NCI-H128 (cell line): Measurements from ENCODE around the gene SGK2.
A peak's percentile ranks its signal among the peaks of the same experiment; 100 is the strongest.

Experiments
- DNase-seq: peaks from one replicate; lab custom pipeline; 2025; ENCODE audit not compliant: unreplicated experiment; lab: John Stamatoyannopoulos, UW

The SGK2 gene

DNA sequence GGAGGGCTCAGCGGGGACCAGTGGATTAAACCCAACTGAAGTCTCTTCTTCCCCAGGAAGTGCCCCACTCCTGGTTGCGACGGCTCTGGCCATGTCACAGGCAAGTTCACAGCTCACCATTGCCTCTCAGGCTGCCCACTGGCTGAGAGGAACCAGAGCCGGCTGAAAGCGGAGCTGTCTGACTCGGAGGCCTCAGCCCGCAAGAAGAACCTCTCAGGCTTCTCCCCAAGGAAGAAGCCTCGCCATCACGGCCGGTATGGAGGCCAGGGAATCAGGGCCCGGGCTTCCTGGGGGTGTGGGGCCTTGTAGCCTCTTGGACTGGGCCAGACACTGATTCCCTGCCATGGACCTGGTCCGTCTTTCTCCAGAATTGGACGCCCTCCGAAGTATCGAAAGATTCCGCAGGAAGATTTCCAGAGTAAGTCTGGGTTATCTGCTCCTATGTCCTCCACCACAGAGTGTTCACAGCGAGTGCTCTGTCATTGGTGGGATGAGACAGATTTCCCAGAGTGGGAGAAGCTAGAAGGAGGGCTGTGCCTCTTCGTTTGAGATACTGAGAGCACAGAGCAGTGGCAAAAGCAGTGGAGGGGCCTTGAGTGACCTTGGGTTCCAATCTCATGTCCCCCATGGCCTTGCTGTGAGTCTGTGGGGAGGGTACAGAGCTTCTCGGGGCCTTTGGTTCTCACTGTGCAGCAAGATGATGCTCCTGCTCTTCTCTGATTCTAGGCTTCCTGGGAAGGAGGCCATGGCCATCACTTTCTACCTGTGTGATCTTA is 22.6 kb upstream of the SGK2 start:
- no peak for DNase-seq

- DNase-seq: no peak
Measured at GRCh38 chr20:43536817-43537440, 21.9 kb upstream of the SGK2 start.

GRCh38 chr20:43537921-43538877 is 20.6 kb upstream of the SGK2 start:
- peak; percentile 36 for DNase-seq

DNA sequence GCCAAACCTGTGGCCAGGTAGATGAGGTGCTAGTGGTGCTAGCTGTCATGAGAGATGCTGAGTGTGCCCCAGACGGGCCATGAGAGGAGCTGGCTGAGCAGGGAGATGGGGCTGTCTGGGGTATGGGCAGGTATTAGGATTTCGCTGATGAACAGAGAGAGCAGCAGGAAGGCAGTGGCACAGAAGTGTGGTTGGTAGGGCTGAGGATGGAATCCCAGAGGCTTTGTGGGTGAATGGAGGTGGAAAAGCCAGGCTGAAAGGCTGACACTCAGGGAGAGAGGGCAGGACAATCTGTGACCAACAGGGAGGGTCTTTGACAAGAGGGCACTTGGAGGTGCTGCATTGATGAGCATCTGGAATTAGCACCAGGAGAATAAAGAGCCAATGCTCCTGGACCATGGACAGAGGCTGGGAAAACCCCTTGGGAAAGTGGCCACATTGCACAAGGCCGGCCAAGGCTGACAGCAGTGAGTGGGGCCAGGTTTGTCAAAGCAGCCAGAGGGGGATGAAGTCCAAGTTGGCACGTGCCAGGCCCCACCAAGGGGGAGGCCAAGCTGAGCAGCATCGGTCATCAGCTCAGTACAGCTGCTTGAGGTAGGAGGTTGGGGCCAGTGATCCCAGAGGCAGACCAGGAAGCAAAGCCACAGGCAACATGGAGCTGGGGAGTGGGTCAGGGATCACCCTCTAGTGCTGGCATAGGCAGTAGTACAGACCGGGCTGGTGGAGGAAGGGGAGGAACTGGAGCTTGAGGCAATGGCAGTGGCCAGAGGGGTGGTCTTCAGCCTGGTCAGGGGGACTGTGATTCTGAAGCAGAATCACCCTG is 19.7 kb upstream of the SGK2 start:
- DNase-seq: no peak

DNA sequence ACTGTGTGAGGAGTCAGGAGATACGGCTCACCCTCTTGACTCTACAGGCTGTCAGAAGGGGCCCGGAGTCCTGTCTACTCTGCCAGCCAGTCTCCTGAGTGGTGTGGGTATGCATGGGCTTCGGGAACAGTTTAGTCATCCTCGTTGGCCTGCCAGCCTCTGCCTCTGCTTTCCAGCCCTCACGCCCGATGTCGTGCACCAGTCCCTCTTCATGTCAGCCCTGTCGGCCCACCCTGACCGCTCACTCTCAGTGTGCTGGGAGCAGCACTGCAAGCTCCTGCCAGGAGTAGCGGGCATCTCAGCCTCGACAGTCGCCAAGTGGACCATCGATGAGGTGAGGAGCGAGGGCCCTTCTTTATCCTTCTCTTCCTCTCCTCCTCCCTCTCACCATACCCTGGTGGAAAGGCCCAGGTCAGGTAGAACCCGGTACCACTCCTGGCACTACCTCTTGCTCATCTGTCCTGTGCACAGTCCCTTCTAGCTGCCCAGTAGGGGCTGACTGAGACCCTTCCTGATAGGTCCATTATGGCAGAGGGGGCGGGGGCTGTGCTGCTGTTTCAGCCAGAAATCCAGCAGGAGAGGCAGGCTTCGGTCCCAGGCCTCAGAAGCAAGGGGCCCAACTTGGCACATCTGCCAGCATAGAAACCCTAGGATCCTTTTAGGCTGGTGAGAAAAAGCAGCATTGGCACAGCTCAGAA is 18.7 kb upstream of the SGK2 start:
- no peak for DNase-seq

GRCh38 chr20:43540673-43541060 is 18.2 kb upstream of the SGK2 start:
- DNase-seq: no peak

DNA sequence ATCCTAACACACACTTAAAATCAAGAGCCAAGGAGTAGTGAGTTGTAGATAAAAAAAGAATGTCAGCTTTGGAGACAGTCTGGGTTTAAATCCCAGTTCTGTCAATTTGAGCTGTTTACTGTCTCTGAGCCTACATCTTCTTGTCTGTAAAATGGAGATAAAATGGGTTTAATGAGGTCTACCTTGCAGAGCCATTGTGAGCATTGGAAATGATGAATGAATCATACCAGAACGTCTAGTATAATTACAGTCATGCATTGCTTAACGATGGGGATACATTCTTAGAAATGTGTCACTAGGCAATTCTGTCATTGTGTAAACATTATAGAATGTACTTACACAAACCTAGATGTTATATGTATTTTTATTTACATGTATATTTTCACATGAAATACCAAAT is 17.6 kb upstream of the SGK2 start:
- no peak for DNase-seq

DNA sequence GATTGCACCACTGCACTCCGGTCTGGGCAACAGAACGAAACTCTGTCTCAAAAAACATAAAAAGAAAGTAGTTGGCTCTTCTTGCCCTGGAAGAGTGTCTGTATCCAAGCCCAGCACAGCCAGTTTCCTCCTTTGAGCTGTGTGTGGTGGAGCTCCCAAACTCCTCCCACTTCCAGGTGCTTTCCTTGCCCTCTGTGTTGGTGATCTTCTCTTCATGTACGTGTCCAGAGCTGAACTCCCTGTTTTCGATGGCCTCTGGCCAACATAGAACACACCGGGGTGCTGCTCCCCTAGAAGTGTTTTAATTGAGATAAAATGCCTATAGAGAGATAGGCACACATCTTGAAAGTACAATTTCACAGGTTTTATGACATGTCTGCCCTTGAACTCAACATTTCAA is 16.7 kb upstream of the SGK2 start:
- DNase-seq: no peak

DNA sequence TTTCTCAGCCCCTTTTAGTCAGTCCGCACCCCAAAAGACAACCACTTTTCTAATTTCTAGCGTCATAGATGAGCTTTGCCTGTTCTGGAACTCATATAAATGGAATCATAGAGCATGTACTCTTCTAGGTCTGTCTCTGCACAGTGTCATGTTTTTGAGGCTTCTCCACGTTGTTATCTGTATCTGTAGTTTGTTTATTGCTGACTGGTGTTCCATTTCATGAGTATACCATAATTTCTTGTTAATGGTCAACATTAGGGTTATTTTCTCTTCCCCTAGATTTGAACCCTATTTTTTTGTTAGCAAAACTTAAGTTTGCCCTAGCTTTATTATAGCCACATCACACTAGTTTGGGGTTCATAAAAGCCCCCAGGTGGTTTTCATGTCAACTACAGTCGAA is 16.2 kb upstream of the SGK2 start:
- DNase-seq: no peak

- DNase-seq: no peak
Measured at GRCh38 chr20:43543138-43543537, 15.7 kb upstream of the SGK2 start.

DNA sequence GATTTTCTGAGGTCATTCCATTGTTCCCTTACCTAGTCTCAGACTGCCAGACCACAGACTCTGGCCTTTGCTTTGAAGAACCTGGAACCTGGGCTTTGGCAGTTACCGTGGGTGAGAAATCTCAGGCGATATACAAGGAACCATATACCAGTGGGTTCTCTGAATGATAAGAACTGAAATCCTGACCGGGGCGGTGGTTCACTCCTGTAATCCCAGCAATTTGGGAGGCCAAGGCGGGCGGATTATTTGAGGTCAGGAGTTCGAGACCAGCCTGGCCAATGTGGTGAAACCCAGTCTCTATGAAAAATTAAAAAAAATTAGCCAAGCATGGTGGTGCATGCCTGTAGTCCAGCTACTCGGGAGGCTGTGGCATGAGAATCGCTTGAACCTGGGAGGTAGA is 14.3 kb upstream of the SGK2 start:
- no peak for DNase-seq

DNA sequence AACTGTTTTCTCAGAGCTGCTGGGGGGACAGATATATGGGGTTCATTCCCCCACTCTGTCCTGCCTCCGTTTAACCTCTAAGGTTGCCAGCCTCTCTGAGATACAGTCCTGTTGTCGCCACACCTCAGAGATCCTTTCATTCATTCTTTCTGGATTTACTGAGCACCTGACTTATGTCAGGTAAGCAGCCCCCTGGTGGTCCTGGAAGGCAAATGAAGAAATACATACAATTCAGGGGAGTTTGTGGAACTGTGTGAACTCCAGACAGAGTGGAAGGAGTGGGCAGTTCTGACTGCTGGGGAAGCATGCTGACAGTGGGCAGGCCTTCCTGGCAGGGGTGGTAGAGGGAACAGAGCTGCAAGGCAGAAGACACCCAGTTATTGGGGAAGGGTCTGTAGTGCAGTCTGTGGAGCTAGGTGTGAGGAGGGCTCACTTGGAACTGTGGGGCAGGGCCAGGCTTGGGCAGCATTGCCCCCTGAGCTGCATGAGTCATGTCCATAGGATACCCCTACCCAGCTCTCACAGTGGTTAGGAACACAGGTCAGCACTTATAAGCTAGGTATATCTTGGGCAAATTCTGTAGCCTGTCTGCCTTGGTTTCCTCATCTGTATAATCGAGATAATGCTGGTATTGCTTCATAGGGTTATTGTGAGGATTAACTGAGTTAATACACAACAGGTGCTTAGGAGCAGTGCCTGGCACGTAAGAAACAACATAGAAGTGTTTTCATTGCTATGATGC is 12.8 kb upstream of the SGK2 start:
- no peak for DNase-seq

DNA sequence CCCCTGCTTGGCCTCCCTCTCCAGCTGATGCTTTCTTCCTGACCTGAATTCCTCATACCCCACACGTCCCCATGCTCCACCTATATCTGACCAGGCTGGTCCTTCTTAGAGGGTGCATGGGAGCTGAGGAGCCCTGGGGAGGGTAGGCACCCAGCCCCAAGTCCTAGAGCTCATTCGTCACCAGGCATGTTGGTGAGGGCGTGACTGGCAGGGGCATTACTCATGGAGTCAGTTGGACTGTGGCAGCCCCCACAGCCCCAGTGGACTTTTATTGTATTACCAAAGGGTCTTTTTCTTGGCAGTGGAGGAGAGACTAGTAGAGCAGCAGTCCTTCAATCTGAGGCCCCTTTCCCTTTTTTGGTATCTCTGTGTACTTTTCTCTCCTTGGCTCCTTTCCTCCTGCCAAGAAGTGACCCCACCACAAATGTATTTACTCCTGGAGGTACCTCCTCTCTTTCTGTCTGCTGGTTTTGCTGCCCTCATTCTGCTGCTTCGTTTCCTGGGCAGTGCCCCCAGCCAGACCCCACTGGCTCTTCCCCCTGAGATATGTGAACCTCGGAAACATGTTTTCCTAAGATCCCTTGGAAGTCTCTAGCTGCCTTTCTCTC is 10.4 kb upstream of the SGK2 start:
- DNase-seq: no peak

DNA sequence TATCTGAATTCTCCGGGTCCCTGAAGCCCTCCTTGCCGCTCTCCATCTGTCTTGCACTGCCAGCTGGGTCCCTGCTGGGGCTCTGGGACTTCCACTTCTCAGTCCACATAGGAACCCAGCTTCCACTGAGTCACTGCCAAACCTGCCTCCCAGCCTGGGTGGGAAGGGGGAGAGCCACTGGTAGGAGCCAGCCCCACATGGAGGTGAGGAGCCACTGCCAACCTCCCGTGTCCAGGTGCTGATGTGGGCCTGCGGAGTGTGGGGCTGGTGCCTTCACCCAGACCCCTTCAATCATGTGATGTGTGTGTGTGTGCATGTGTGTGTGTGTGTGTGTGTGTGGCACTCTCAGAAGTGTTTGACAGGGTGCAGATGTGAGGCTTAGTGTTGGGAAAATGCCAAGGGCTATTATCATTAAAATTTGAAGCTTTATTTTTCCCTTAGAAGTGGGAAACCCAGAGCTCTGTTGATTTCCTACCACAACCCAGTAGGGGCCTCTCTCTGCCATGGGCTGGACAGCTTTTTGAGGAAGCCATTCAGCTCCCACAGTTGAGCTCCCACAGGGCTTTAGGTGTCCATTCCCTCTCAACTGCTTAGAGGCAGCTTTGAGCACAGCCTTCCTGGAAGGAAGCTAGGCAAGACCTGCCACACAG is 9.3 kb upstream of the SGK2 start:
- DNase-seq: no peak

- DNase-seq: no peak
Measured at GRCh38 chr20:43550456-43550855, 8.4 kb upstream of the SGK2 start.

GRCh38 chr20:43554369-43554768 is 4.5 kb upstream of the SGK2 start:
- no peak for DNase-seq

- DNase-seq: no peak
Measured at GRCh38 chr20:43559147-43559987, 540 bp downstream of the SGK2 start.

- no peak for DNase-seq
Measured at GRCh38 chr20:43560974-43561373, 2.1 kb downstream of the SGK2 start.
